ENCODE measurements around the gene P2RX6. TPM values are rescaled to one million over a fixed set of nuclear protein-coding genes. Genes with fewer than 3 reads are reported as not detected.
"Not testable (repeated sequence)": the region's sequence is repeated elsewhere in the genome, so short reads cannot be mapped to it uniquely, and the experiment has no call there.

The P2RX6 gene
- total RNA-seq, 4 donors from 2014 or later = 0.76 to 1.5 (median 1.2) TPM; not detected in 1

DNA sequence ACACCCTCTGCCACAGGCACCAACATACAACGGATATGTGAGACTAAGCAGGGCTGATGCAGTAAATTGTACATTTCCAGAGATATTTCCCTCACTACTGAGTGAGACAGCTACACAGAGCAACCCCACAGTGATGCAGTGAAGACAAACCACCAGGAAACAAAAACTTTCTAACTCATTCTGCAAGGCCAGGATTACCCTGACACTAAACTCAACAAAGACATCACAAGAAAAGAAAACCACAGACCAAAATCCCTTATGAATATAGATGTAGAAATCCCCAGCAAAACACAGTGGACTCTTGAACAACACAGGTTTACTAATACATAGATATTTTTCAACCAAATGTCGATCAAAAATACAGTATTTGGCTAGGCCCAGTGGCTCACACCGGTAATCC lies 18.9 kb downstream of the P2RX6 start:
- H3K9me3 ChIP-seq = no peaks in the 10 kb centered on the region
- H3K27me3 ChIP-seq = no peaks in the 10 kb centered on the region
- no peak for DNase-seq
- TF ChIP-seq CTCF (IDR thresholded peaks at IDR 0.05) = no peak
- TF ChIP-seq POLR2A (IDR thresholded peaks at IDR 0.05) = no peak
- no peak overlapping the region for H3K27ac ChIP-seq
- H3K4me1 ChIP-seq = peaks cover 0 to 7% of the 10 kb centered on the region in 2 donors
- H3K4me3 ChIP-seq = no peak overlapping the region
- intact Hi-C loops (cut with DNase I; ENCODE audit: low total_unique reads) = no loop called here
- no peaks in the 10 kb centered on the region for H3K36me3 ChIP-seq

DNA sequence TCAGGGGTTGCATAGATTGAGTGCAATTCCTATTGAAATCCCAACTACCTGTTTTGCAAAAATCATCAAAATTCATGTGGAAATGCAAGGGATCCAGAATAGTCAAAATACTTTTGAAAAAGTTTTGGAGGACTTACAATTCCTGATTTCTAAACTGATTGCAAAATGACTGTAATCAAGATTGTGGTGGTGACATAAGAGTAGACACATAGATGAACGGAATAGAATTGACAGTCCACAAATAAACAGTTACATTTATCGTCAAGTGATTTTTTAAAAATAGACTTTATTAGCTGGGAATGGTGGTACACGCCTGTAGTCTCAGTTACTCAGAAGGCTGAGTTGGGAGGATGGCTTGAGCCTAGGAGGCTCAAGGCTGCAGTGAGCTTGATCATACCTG lies 20.0 kb downstream of the P2RX6 start:
- intact Hi-C loops (cut with DNase I; ENCODE audit: low total_unique reads) = no loop called here
- TF ChIP-seq POLR2A (IDR thresholded peaks at IDR 0.05) (no peak), CTCF (IDR thresholded peaks at IDR 0.05) (no peak)

GRCh38 chr22:21038405-21038804 lies 23.4 kb downstream of the P2RX6 start:
- Histone ChIP-seq H3K9me3 (no peaks in the 10 kb centered on the region), H3K4me3 (no peak overlapping the region), H3K36me3 (no peaks in the 10 kb centered on the region), H3K27ac (peak overlapping the region; percentile 26 to 38), H3K27me3 (no peaks in the 10 kb centered on the region), H3K4me1 (no peaks in the 10 kb centered on the region)
- TF ChIP-seq POLR2A (IDR thresholded peaks at IDR 0.05) (no peak), CTCF (IDR thresholded peaks at IDR 0.05) (no peak)
- intact Hi-C loops (cut with DNase I; ENCODE audit: low total_unique reads) = no loop called here
- no peak for DNase-seq

More for the DNA sequence above, 20.0 kb downstream of the P2RX6 start:
- Histone ChIP-seq H3K36me3 (no peaks in the 10 kb centered on the region), H3K4me3 (no peak overlapping the region), H3K4me1 (peaks cover 0 to 7% of the 10 kb centered on the region in 2 donors), H3K27ac (no peak overlapping the region), H3K27me3 (no peaks in the 10 kb centered on the region), H3K9me3 (no peaks in the 10 kb centered on the region)
- no peak for DNase-seq

DNA sequence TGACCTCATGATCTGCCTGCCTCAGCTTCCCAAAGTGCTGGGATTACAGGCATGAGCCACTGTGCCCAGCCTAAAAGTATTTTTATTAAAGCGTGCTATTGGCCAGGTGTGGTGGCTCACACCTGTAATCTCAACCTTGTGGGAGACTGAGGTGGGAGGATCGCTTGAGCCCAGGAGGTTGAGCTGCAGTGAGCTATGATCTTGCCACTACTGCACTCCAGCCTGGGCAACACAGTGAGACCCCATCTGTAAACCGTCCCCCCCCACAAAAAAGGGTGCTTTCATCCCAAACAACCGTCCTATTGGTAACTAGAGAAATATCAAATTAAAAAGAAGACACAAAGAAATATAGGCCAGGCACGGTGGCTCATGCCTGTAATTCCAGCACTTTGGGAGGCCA lies 24.2 kb downstream of the P2RX6 start:
- DNase-seq; H3K36me3 ChIP-seq; H3K27me3 ChIP-seq; intact Hi-C loops (cut with DNase I; ENCODE audit: low total_unique reads); H3K4me3 ChIP-seq; H3K4me1 ChIP-seq; H3K9me3 ChIP-seq: not testable (repeated sequence)
- H3K27ac ChIP-seq = peak overlapping the region in 1 of 2 donors; percentile 38

- no peaks in the 10 kb centered on the region for H3K4me1 ChIP-seq
- no peaks in the 10 kb centered on the region for H3K27me3 ChIP-seq
- no peaks in the 10 kb centered on the region for H3K36me3 ChIP-seq
- intact Hi-C loops (cut with DNase I; ENCODE audit: low total_unique reads) = no loop called here
- no peak for DNase-seq
- TF ChIP-seq CTCF (IDR thresholded peaks at IDR 0.05) (no peak), POLR2A (IDR thresholded peaks at IDR 0.05) (no peak)
- no peaks in the 10 kb centered on the region for H3K9me3 ChIP-seq
- no peak overlapping the region for H3K27ac ChIP-seq
- H3K4me3 ChIP-seq = no peak overlapping the region
These were observed 27.0 kb downstream of the P2RX6 start for GRCh38 chr22:21041937-21042336.

Measured in uterus (tissue), 4 donors.